ENCODE measurements around the gene NCOA4. TPM values are rescaled to one million over a fixed set of nuclear protein-coding genes. Genes with fewer than 3 reads are reported as not detected.

NCOA4 gene
- total RNA-seq, 1 experiment from 2014 or later = 68.0 TPM

GRCh38 chr10:46033602-46034011, 3.2 kb upstream of the NCOA4 start:
- Histone ChIP-seq H3K4me1 (ENCODE audit: control insufficient read depth in 1 of 2, insufficient read depth in 2 of 2, low read length in 2 of 2) (peaks cover 10 to 20% of the 10 kb centered on the region in 2 experiments; a peak in 3 of 4 replicates), H3K79me2 (ENCODE audit: insufficient read depth, low read length) (peaks cover 17% of the 10 kb centered on the region), H3K27me3 (ENCODE audit: insufficient read depth, low read length) (no peaks in the 10 kb centered on the region), H2AFZ (ENCODE audit: low read depth, low read length, poor library complexity, severe bottlenecking) (peak overlapping the region; percentile 78), H3K27ac (ENCODE audit: low read depth, low read length) (no peak overlapping the region), H3K9me3 (ENCODE audit: control insufficient read depth in 1 of 2, insufficient read depth in 1 of 2, low read depth in 1 of 2, low read length in 2 of 2) (no peaks in the 10 kb centered on the region), H3K4me3 (replicated peaks in 1 of 2; ENCODE audit: low read depth in 1 of 2, low read length in 2 of 2) (no peak overlapping the region), H3K36me3 (ENCODE audit: control insufficient read depth in 1 of 2, insufficient read depth in 2 of 2, low read length in 2 of 2) (no peaks in the 10 kb centered on the region), H3K9ac (ENCODE audit: low read length) (no peak overlapping the region), H3K9me2 (ENCODE audit: insufficient read depth) (no peaks in the 10 kb centered on the region), H3K4me2 (ENCODE audit: low read length) (no peak overlapping the region), H4K20me1 (ENCODE audit: insufficient read depth) (no peaks in the 10 kb centered on the region)
- DNase-seq (ENCODE audit: low read depth, low spot score) = no peak
- ChIA-PET RAD21 (ENCODE audit: low non-redundant PET in 1 of 2, low total read pairs in 2 of 2, uncharacterized antibody in 2 of 2, unreplicated experiment in 2 of 2) (no interaction called here), POLR2A (interaction anchor here (0.6 to 1.3 kb wide), 2 partner anchors 10 to 783 kb away, joined by 3 read pairs; no protein-coding TSS in a partner anchor), CTCF (interaction anchor here (1.2 to 1.8 kb wide), 2 partner anchors 10 to 569 kb away, joined by 3 to 7 read pairs; no protein-coding TSS in a partner anchor)
- BruUV-seq (replicated peaks) = no TSS peak
- TF ChIP-seq ELF1 (IDR thresholded peaks at IDR 0.05; ENCODE audit: borderline replicate concordance, low read depth) (no peak), CTCF (IDR thresholded peaks at IDR 0.05 in 2 of 3, conservative IDR thresholded peaks at IDR 0.05 in 1 of 3; ENCODE audit: borderline replicate concordance in 1 of 3, insufficient read depth in 1 of 3, low read depth in 2 of 3, low read length in 2 of 3) (no peak), REST (IDR thresholded peaks at IDR 0.05; ENCODE audit: low read depth) (no peak), JUND (IDR thresholded peaks at IDR 0.05) (no peak), EZH2phosphoT487 (IDR thresholded peaks at IDR 0.05; ENCODE audit: borderline replicate concordance) (no peak), SP1 (IDR thresholded peaks at IDR 0.05; ENCODE audit: low read depth) (no peak), SIN3A (IDR thresholded peaks at IDR 0.05; ENCODE audit: low read depth) (no peak), CBX3 (IDR thresholded peaks at IDR 0.05; ENCODE audit: low read depth) (no peak), EGR1 (IDR thresholded peaks at IDR 0.05; ENCODE audit: low read depth) (no peak), POLR2A (IDR thresholded peaks at IDR 0.05; ENCODE audit: borderline replicate concordance, extremely low read depth, insufficient read depth, insufficient read length) (no peak), SRF (IDR thresholded peaks at IDR 0.05; ENCODE audit: low read depth) (no peak), ZFX (IDR thresholded peaks at IDR 0.05) (no peak), ATF3 (IDR thresholded peaks at IDR 0.05) (no peak), ZNF274 (IDR thresholded peaks at IDR 0.05; ENCODE audit: low read depth, low read length) (no peak)
- intact Hi-C loops (cut with micrococcal nuclease) = no loop called here
- no peak for ATAC-seq

All from HCT116 (cell line).